HepG2 (cell line): ENCODE results near the gene PTPRF. TPM values are rescaled to one million over a fixed set of nuclear protein-coding genes. Genes with fewer than 3 reads are reported as not detected.
A peak's percentile ranks its signal among the peaks of the same experiment; 100 is the strongest.

ENCODE experiments used
- ATAC-seq: fragments of 200-7000 bp; cut with Tn5 transposase; 3 replicates; pipeline ENCODE4 v1.9.1; 2020; ENCODE audit warnings: mild to moderate bottlenecking, moderate library complexity
- BruUV-seq: library from RNA; stranded (reverse); fragments of 400-500 nt; replicated peaks from 2 replicates; lab custom pipeline; 2021; lab: Mats Ljungman, UMichigan
- CTCF ChIA-PET: fragments of 300-600 bp; formaldehyde crosslinking; extraction: SDS; loops from one replicate; lab custom pipeline; 2021; ENCODE audit warnings: low total read pairs, inconsistent platforms, low intra/inter-chr PET ratio; lab: Yijun Ruan, JAX
- POLR2A ChIA-PET: fragments of 350-600 bp; sonication (Branson Sonifier 250); formaldehyde crosslinking; loops from one replicate; lab custom pipeline; 2020; ENCODE audit warnings: antibody characterized with exemption, inconsistent platforms; lab: Yijun Ruan, JAX
- DNase-seq: peaks from one replicate; pipeline ENCODE4 v3.0.0-alpha.2; 2015; ENCODE audit warnings: low spot score
- FAIRE-seq: peaks from 3 replicates; lab custom pipeline; 2011; peaks lifted over from hg19 to GRCh38; lab: Jason Lieb, UNC
- H2AFZ ChIP-seq: one replicate; pipeline ENCODE4 v1.6.1; 2011; ENCODE audit warnings: low read length, inconsistent platforms
- H3K27ac ChIP-seq: fragments of 300-600 bp; 3 replicates; pipeline ENCODE4 v1.8.0; 2011; ENCODE audit warnings: mixed run types, mild to moderate bottlenecking, mixed read lengths, low read length, inconsistent platforms; ENCODE audit not compliant: insufficient read depth; ENCODE audit errors: extremely low read length
- H3K27me3 ChIP-seq, 2 experiments: fragments of 200-600 bp in 1 of 2; 2 replicates in 1 of 2; 3 replicates in 1 of 2; pipeline versions ENCODE4 v1.6.0 to v1.8.0; 2011; ENCODE audit warnings: low read length in 2 of 2, mild to moderate bottlenecking in 2 of 2, moderate library complexity in 2 of 2, inconsistent platforms in 1 of 2; ENCODE audit not compliant: insufficient read depth in 2 of 2, control insufficient read depth in 1 of 2
- H3K36me3 ChIP-seq, 2 experiments: fragments of 200-600 bp in 1 of 2; replicated peaks in 1 of 2; 2 replicates in 1 of 2; 3 replicates in 1 of 2; pipeline versions ENCODE4 v1.5.1 to v1.8.0; 2011; ENCODE audit warnings: low read length in 2 of 2, inconsistent platforms in 1 of 2; ENCODE audit not compliant: insufficient read depth in 2 of 2, control insufficient read depth in 1 of 2
- H3K4me1 ChIP-seq: 2 replicates; pipeline ENCODE4 v1.5.1; 2012; ENCODE audit warnings: low read length, inconsistent platforms; ENCODE audit not compliant: insufficient read depth
- H3K4me2 ChIP-seq: 2 replicates; pipeline ENCODE4 v1.6.0; 2011; ENCODE audit warnings: low read depth, low read length, inconsistent platforms
- H3K4me3 ChIP-seq, 3 experiments: fragments of 200-600 bp in 1 of 3; sonication (generic), shearing (Covaris generic) in 1 of 3; replicated peaks in 1 of 3; 2 replicates each; pipeline ENCODE4 v1.5.1; 2011 to 2016; ENCODE audit warnings: low read length in 3 of 3, inconsistent platforms in 2 of 3, low read depth in 2 of 3, mild to moderate bottlenecking in 2 of 3, control low read depth in 1 of 3, mixed read lengths in 1 of 3; ENCODE audit not compliant: insufficient read depth in 1 of 3
- H3K79me2 ChIP-seq: one replicate; pipeline ENCODE4 v1.6.1; 2011; ENCODE audit warnings: low read length, inconsistent platforms; ENCODE audit not compliant: insufficient read depth
- H3K9ac ChIP-seq: 2 replicates; pipeline ENCODE4 v1.6.0; 2011; ENCODE audit warnings: mild to moderate bottlenecking, low read depth, low read length, inconsistent platforms; ENCODE audit not compliant: insufficient read depth
- H3K9me3 ChIP-seq: 2 replicates; pipeline ENCODE4 v1.5.1; 2012; ENCODE audit warnings: mild to moderate bottlenecking, low read length
- H4K20me1 ChIP-seq: 2 replicates; pipeline ENCODE4 v1.6.0; 2011; ENCODE audit warnings: inconsistent platforms, mild to moderate bottlenecking, low read length, moderate library complexity; ENCODE audit not compliant: insufficient read depth
- MLLT10 ChIP-seq: sonication (generic); formaldehyde crosslinking; IDR thresholded peaks from 2 replicates; pipeline ENCODE4 v1.4.0; 2020; ENCODE audit warnings: missing genetic modification reagents
- RARG ChIP-seq: sonication (generic); formaldehyde crosslinking; IDR thresholded peaks from 2 replicates; pipeline ENCODE4 v1.4.0; 2020; ENCODE audit warnings: low read depth, mild to moderate bottlenecking, missing genetic modification reagents
- SP2 ChIP-seq: sonication (generic); formaldehyde crosslinking; IDR thresholded peaks from 2 replicates; pipeline ENCODE4 v1.5.1; 2020; ENCODE audit warnings: mild to moderate bottlenecking, missing genetic modification reagents
- STAG1 ChIP-seq: sonication (generic); formaldehyde crosslinking; IDR thresholded peaks from 2 replicates; pipeline ENCODE4 v1.4.0; 2020; ENCODE audit warnings: missing genetic modification reagents
- ZEB1 ChIP-seq: IDR thresholded peaks from 2 replicates; pipeline ENCODE4 v1.6.1; 2012; ENCODE audit warnings: mild to moderate bottlenecking, low read depth, inconsistent platforms; ENCODE audit not compliant: insufficient replicate concordance
- ZNF501 ChIP-seq: sonication (generic); formaldehyde crosslinking; IDR thresholded peaks from 2 replicates; pipeline ENCODE4 v1.5.1; 2020; ENCODE audit warnings: mild to moderate bottlenecking, moderate library complexity, missing genetic modification reagents
- ZSCAN22 ChIP-seq: sonication (generic); formaldehyde crosslinking; IDR thresholded peaks from 2 replicates; pipeline ENCODE4 v1.4.0; 2020; ENCODE audit warnings: mild to moderate bottlenecking, missing genetic modification reagents
- WGBS: methylation state at CpG from one replicate; pipeline ENCODE4 v1.1.6; 2017; ENCODE audit warnings: low lambda C conversion rate; 5-methylcytosine and 5-hydroxymethylcytosine counted together
- in situ Hi-C: cut with HindIII; loops from 2 replicates; pipeline ENCODE4 v1.10.0; 2017; ENCODE audit warnings: low pct_unique_long_range_greater_than_20kb; ENCODE audit not compliant: extremely low pct_ligation_motif_present
- intact Hi-C: fragments of 100-400 bp; cut with micrococcal nuclease; formaldehyde crosslinking; loops from one replicate; pipeline ENCODE4 v1.10.0; 2022; ENCODE audit not compliant: unreplicated experiment
- polyA plus RNA-seq, 8 experiments: library from polyadenylated mRNA; depleted of rRNA in 3 of 8; stranded (reverse) in 7 of 8; unstranded in 1 of 8; fragments of >200 nt; fragmentation: Illumina TruSeq in 4 of 8; extraction: Trizol in 4 of 8; gene quantifications; 2 replicates each; pipeline versions ENCODE4 v1.2.1 to v1.2.3, GENCODE V29; 2011 to 2016; ENCODE audit warnings: low read depth in 4 of 8, missing spikeins in 1 of 8, mixed read lengths in 1 of 8; ENCODE audit not compliant: insufficient read depth in 1 of 8
- total RNA-seq, 5 experiments: library from RNA; depleted of rRNA; stranded (reverse); fragments of >200 nt; fragmentation: Illumina TruSeq; extraction: Trizol; gene quantifications; 2 replicates each; pipeline ENCODE4 v1.2.3, GENCODE V29; 2016; ENCODE audit warnings: low read depth in 1 of 5
- TF ChIP-seq, protein P1 (sequence below): sonication (generic); formaldehyde crosslinking; IDR thresholded peaks from 2 replicates; pipeline ENCODE4 v1.5.0; 2020; ENCODE audit warnings: mild to moderate bottlenecking, missing genetic modification reagents, moderate library complexity
- TF ChIP-seq, protein P2 (sequence below): sonication (generic); formaldehyde crosslinking; IDR thresholded peaks from 2 replicates; pipeline ENCODE4 v1.5.1; 2020; ENCODE audit warnings: missing genetic modification reagents, mild to moderate bottlenecking, borderline replicate concordance
- TF ChIP-seq, protein P3 (sequence below): sonication (generic); formaldehyde crosslinking; IDR thresholded peaks from 2 replicates; pipeline ENCODE4 v1.4.0; 2020; ENCODE audit warnings: low read depth, mild to moderate bottlenecking, missing genetic modification reagents

PTPRF gene
- total and polyA plus RNA-seq, 2 of the 13 experiments (the other 11 are each of a cell fraction or from before 2014, with no cell fraction given), result 55.9 to 167 TPM

DNA sequence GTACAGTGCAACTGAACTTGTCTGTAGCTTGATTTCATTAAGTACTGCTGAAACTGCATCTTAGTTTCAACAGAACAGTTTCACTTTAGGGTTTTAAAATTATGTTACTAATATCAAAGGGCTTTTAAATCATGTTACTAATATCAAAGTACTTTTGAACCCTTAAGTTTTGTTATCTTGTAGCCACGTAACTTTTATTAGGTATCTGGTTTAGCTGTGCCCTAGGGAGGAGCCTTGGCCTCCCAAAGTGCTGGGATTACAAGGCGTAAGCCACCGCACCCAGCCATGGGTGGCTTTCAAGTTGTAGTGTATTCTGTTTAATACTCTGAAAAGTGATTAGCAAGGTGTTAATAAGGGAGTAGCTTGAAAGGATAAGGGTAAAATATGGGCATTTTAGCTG is 121.2 kb downstream of the PTPRF start:
- in situ Hi-C loops, result no loop called here
- ATAC-seq (no peak), DNase-seq (no peak)
- Histone ChIP-seq H3K4me2 (peak overlapping the region; percentile 79), H3K9ac (peak overlapping the region; percentile 84; the same call in 1 of the 2 replicates)
- 86% methylated on average over 3 of the region's 3 CpGs for WGBS
- TF ChIP-seq MLLT10, result no peak
- TF ChIP-seq RARG (CRISPR knock-in tag), result no peak
- no peak for TF ChIP-seq ZNF501 (CRISPR knock-in tag)
- no peak for TF ChIP-seq ZEB1
- TF ChIP-seq, all 625 proteins: peak for 0
- no peak overlapping the region for H2AFZ ChIP-seq
- peaks cover 27% of the 10 kb centered on the region for H3K4me1 ChIP-seq
- H4K20me1 ChIP-seq, result no peaks in the 10 kb centered on the region
- no peak for FAIRE-seq
- H3K27me3 ChIP-seq, result no peaks in the 10 kb centered on the region; a peak in 1 of 5 replicates
- peaks cover 26% of the 10 kb centered on the region for H3K79me2 ChIP-seq
- BruUV-seq, result no TSS peak
- peaks cover 11 to 37% of the 10 kb centered on the region in 2 experiments for H3K36me3 ChIP-seq
- H3K9me3 ChIP-seq, result no peaks in the 10 kb centered on the region
- CTCF ChIA-PET, result no interaction called here
- intact Hi-C loops, result loop anchor here (5.0 kb wide), 1 partner anchor 120 kb away; the partner anchor contains the start of gene PTPRF
- H3K27ac ChIP-seq, result no peak overlapping the region
- POLR2A ChIA-PET, result no interaction called here
- peak overlapping the region in 2 of 3 experiments; percentile 83 to 88; a peak in 3 of 6 replicates for H3K4me3 ChIP-seq

DNA sequence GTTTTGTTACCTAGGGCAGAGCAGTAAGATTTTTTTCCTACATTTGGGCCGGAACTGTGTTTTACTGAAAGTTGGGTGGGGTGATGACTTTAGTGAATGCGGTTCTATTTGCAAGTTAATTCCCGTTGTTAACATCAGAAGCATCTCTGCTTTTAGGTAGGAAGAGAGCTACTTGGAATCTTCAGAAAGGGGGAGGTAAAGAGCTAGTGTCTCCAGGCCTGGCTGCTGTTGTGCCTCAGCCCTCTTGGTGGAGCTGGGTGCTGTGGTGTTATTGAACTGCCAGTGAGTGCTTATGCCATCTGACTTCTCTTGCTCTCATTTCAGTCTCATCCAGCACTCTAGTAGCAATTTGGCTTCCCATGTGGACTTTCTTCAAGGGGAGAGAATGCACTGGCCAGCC is 122.7 kb downstream of the PTPRF start:
- intact Hi-C loops (loop anchor here (5.0 kb wide), 1 partner anchor 121 kb away; the partner anchor contains the start of gene PTPRF), in situ Hi-C loops (no loop called here)
- Histone ChIP-seq H3K27ac (no peak overlapping the region), H3K4me2 (no peak overlapping the region), H3K27me3 (no peaks in the 10 kb centered on the region; a peak in 1 of 5 replicates), H3K79me2 (peaks cover 26% of the 10 kb centered on the region), H4K20me1 (no peaks in the 10 kb centered on the region), H2AFZ (no peak overlapping the region), H3K9ac (no peak overlapping the region), H3K36me3 (peaks cover 13 to 44% of the 10 kb centered on the region in 2 experiments), H3K9me3 (no peaks in the 10 kb centered on the region), H3K4me3 (no peak overlapping the region), H3K4me1 (peaks cover 23% of the 10 kb centered on the region)
- ChIA-PET POLR2A (interaction anchor here (0.8 to 1.0 kb wide), 2 partner anchors 8 to 54 kb away, joined by 3 read pairs; partner anchors contain the start of gene ST3GAL3), CTCF (no interaction called here)
- DNase-seq (no peak), ATAC-seq (no peak), FAIRE-seq (peak; percentile 74)
- peak; percentile 26; the same call in 1 of the 2 replicates for TF ChIP-seq STAG1 (CRISPR knock-in tag)
- TF ChIP-seq ZSCAN22 (CRISPR knock-in tag), result peak; percentile 90; the same call in 1 of the 2 replicates
- no peak for TF ChIP-seq SP2
- TF ChIP-seq, protein P1, sequence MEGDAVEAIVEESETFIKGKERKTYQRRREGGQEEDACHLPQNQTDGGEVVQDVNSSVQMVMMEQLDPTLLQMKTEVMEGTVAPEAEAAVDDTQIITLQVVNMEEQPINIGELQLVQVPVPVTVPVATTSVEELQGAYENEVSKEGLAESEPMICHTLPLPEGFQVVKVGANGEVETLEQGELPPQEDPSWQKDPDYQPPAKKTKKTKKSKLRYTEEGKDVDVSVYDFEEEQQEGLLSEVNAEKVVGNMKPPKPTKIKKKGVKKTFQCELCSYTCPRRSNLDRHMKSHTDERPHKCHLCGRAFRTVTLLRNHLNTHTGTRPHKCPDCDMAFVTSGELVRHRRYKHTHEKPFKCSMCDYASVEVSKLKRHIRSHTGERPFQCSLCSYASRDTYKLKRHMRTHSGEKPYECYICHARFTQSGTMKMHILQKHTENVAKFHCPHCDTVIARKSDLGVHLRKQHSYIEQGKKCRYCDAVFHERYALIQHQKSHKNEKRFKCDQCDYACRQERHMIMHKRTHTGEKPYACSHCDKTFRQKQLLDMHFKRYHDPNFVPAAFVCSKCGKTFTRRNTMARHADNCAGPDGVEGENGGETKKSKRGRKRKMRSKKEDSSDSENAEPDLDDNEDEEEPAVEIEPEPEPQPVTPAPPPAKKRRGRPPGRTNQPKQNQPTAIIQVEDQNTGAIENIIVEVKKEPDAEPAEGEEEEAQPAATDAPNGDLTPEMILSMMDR, result peak; percentile 27
- TF ChIP-seq, protein P2, sequence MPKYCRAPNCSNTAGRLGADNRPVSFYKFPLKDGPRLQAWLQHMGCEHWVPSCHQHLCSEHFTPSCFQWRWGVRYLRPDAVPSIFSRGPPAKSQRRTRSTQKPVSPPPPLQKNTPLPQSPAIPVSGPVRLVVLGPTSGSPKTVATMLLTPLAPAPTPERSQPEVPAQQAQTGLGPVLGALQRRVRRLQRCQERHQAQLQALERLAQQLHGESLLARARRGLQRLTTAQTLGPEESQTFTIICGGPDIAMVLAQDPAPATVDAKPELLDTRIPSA (CRISPR knock-in tag), result no peak
- TF ChIP-seq, protein P3, sequence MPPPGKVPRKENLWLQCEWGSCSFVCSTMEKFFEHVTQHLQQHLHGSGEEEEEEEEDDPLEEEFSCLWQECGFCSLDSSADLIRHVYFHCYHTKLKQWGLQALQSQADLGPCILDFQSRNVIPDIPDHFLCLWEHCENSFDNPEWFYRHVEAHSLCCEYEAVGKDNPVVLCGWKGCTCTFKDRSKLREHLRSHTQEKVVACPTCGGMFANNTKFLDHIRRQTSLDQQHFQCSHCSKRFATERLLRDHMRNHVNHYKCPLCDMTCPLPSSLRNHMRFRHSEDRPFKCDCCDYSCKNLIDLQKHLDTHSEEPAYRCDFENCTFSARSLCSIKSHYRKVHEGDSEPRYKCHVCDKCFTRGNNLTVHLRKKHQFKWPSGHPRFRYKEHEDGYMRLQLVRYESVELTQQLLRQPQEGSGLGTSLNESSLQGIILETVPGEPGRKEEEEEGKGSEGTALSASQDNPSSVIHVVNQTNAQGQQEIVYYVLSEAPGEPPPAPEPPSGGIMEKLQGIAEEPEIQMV (CRISPR knock-in tag), result no peak
- 87% methylated on average over 3 of the region's 3 CpGs for WGBS
- no TSS peak for BruUV-seq
